Stomach (tissue), 9 donors: ENCODE data around the gene SLC41A2. TPM values are rescaled to one million over a fixed set of nuclear protein-coding genes. Genes with fewer than 3 reads are reported as not detected.
A peak's percentile ranks its signal among the peaks of the same experiment; 100 is the strongest.

Source experiments
- DNase-seq, 2 donors: peaks; one replicate each; pipeline versions ENCODE4 v3.0.0 to v3.0.0-alpha.2; 2013 to 2019
- H3K27ac ChIP-seq, 5 donors: fragments of 200-600 bp in 4 of 5; sonication (generic) in 4 of 5; one replicate each; pipeline ENCODE4 v1.5.1; 2013 to 2019; ENCODE audit warnings: mild to moderate bottlenecking in 1 of 5, moderate library complexity in 1 of 5
- H3K27me3 ChIP-seq, 3 donors: fragments of 200-600 bp; sonication (generic); one replicate each; pipeline ENCODE4 v1.5.1; 2017 to 2019; ENCODE audit warnings: mixed run types in 1 of 3
- H3K36me3 ChIP-seq, 4 donors: fragments of 200-600 bp; sonication (generic); 1 replicate in 3 of 4; 2 replicates in 1 of 4; pipeline ENCODE4 v1.5.1; 2016 to 2019
- H3K4me1 ChIP-seq, 4 donors: fragments of 200-600 bp; sonication (generic); one replicate each; pipeline ENCODE4 v1.5.1; 2016 to 2019
- H3K4me3 ChIP-seq, 4 donors: fragments of 200-600 bp; sonication (generic) in 3 of 4; one replicate each; pipeline ENCODE4 v1.5.1; 2016 to 2019; ENCODE audit warnings: mild to moderate bottlenecking in 1 of 4
- H3K9me3 ChIP-seq, 4 donors: fragments of 200-600 bp; sonication (generic); one replicate each; pipeline ENCODE4 v1.5.1; 2016 to 2019
- CTCF ChIP-seq, 7 experiments: fragments of 450-650 bp in 4 of 7; fragments of 200-600 bp in 3 of 7; sonication (generic) in 3 of 7; IDR thresholded peaks; one replicate each; pipeline ENCODE4 v1.5.1; 2016 to 2019; ENCODE audit warnings: antibody characterized with exemption in 7 of 7, control low read depth in 2 of 7, mild to moderate bottlenecking in 1 of 7
- EP300 ChIP-seq: sonication (generic); formaldehyde crosslinking; IDR thresholded peaks from one replicate; pipeline ENCODE4 v1.6.1; 2017; ENCODE audit warnings: antibody characterized with exemption
- POLR2A ChIP-seq, 4 donors: fragments of 450-650 bp; IDR thresholded peaks; one replicate each; pipeline ENCODE4 v1.6.1; 2016; ENCODE audit warnings: antibody characterized with exemption in 4 of 4, control low read depth in 2 of 4, mild to moderate bottlenecking in 1 of 4, moderate library complexity in 1 of 4
- POLR2AphosphoS5 ChIP-seq, 3 donors: sonication (generic); formaldehyde crosslinking; IDR thresholded peaks; one replicate each; pipeline ENCODE4 v1.6.1; 2016; ENCODE audit warnings: antibody characterized with exemption in 3 of 3
- WGBS, 5 donors: extraction: QIAGEN DNeasy Blood & Tissue Kit in 3 of 5; methylation state at CpG; one replicate each; pipeline versions ENCODE4 v1.1.5 to v1.1.7; 2013 to 2018; 5-methylcytosine and 5-hydroxymethylcytosine counted together
- intact Hi-C: fragments of 100-400 bp; cut with DNase I; formaldehyde crosslinking; loops from one replicate; pipeline ENCODE4 v1.15.1; 2023; ENCODE audit warnings: low total_unique reads
- polyA plus RNA-seq, 3 donors: library from polyadenylated mRNA; stranded (reverse); fragments of 200-250 nt; gene quantifications; one replicate each; pipeline ENCODE4 v1.2.3, GENCODE V29; 2013
- total RNA-seq, 5 donors: library from RNA; depleted of rRNA; stranded (reverse); fragments of >200 nt; gene quantifications; one replicate each; pipeline versions ENCODE4 v1.1.0 to v1.2.3, GENCODE V29; 2014 to 2016
- donor health status: healthy with polysubstance abuse.
- donor health status: Bipolar disorder and iron deficiency.
- donor health status: healthy.

The SLC41A2 gene
- total and polyA plus RNA-seq, 8 donors = 5.4 to 208 (median 68.9) TPM

- Histone ChIP-seq H3K27me3 (no peaks in the 10 kb centered on the region), H3K9me3 (no peaks in the 10 kb centered on the region), H3K27ac (peak overlapping the region in 3 of 5 donors; percentile 6 to 47 (median 22)), H3K36me3 (peaks cover 19 to 98% (median 87%) of the 10 kb centered on the region in 4 donors), H3K4me3 (no peak overlapping the region), H3K4me1 (peaks cover 0 to 20% (median 17%) of the 10 kb centered on the region in 4 donors)
- DNase-seq = peak; percentile 69 to 78
- no peak for TF ChIP-seq EP300
- TF ChIP-seq POLR2A (IDR thresholded peaks at IDR 0.05) = no peak
- peak in 2 of 3 donors; percentile 13 to 32 for TF ChIP-seq POLR2AphosphoS5 (IDR thresholded peaks at IDR 0.05)
- no peak for TF ChIP-seq CTCF (IDR thresholded peaks at IDR 0.05)
- 37 to 66% (median 45%) methylated on average over 7 to 15 of the region's 15 CpGs for WGBS, 5 donors
- intact Hi-C loops = no loop called here
Observed at GRCh38 chr12:104998423-104999346, 40.6 kb upstream of the SLC41A2 start.

- peaks cover 19 to 98% (median 90%) of the 10 kb centered on the region in 4 donors for H3K36me3 ChIP-seq
Observed at GRCh38 chr12:104997541-104997940, 39.5 kb upstream of the SLC41A2 start.

GRCh38 chr12:104994336-104994735, 36.2 kb upstream of the SLC41A2 start:
- no peak for DNase-seq
- 83 to 88% (median 84%) methylated on average over 3 of the region's 3 CpGs for WGBS, 5 donors
- intact Hi-C loops = no loop called here
- H3K36me3 ChIP-seq = peaks cover 29 to 95% (median 82%) of the 10 kb centered on the region in 4 donors
- no peaks in the 10 kb centered on the region for H3K27me3 ChIP-seq
- H3K4me1 ChIP-seq = peaks cover 10 to 37% (median 21%) of the 10 kb centered on the region in 4 donors
- no peak for TF ChIP-seq POLR2AphosphoS5 (IDR thresholded peaks at IDR 0.05)
- no peak for TF ChIP-seq CTCF (IDR thresholded peaks at IDR 0.05)
- TF ChIP-seq POLR2A (IDR thresholded peaks at IDR 0.05) = no peak
- no peak for TF ChIP-seq EP300
- H3K4me3 ChIP-seq = no peak overlapping the region
- H3K27ac ChIP-seq = no peak overlapping the region
- H3K9me3 ChIP-seq = no peaks in the 10 kb centered on the region

More at GRCh38 chr12:104997541-104997940, 39.5 kb upstream of the SLC41A2 start:
- H3K27me3 ChIP-seq = no peaks in the 10 kb centered on the region
- no peak for DNase-seq
- no peaks in the 10 kb centered on the region for H3K9me3 ChIP-seq
- H3K4me3 ChIP-seq = no peak overlapping the region
- peaks cover 0 to 20% (median 17%) of the 10 kb centered on the region in 4 donors for H3K4me1 ChIP-seq
- WGBS, 5 donors = 88 to 93% (median 91%) methylated on average over 3 of the region's 3 CpGs
- H3K27ac ChIP-seq = no peak overlapping the region
- intact Hi-C loops = no loop called here
- TF ChIP-seq POLR2AphosphoS5 (IDR thresholded peaks at IDR 0.05) (no peak), POLR2A (IDR thresholded peaks at IDR 0.05) (no peak), EP300 (no peak), CTCF (IDR thresholded peaks at IDR 0.05) (no peak)

GRCh38 chr12:104991565-104992128, 33.6 kb upstream of the SLC41A2 start:
- intact Hi-C loops = no loop called here
- H3K9me3 ChIP-seq = no peaks in the 10 kb centered on the region
- H3K27ac ChIP-seq = peak overlapping the region in 1 of 5 donors; percentile 47
- H3K36me3 ChIP-seq = peaks cover 29 to 76% (median 67%) of the 10 kb centered on the region in 4 donors
- DNase-seq = no peak
- no peak overlapping the region for H3K4me3 ChIP-seq
- WGBS, 5 donors = 45 to 72% (median 59%) methylated on average over 3 of the region's 3 CpGs
- no peaks in the 10 kb centered on the region for H3K27me3 ChIP-seq
- TF ChIP-seq POLR2AphosphoS5 (IDR thresholded peaks at IDR 0.05) = no peak
- no peak for TF ChIP-seq EP300
- no peak for TF ChIP-seq CTCF (IDR thresholded peaks at IDR 0.05)
- no peak for TF ChIP-seq POLR2A (IDR thresholded peaks at IDR 0.05)
- peaks cover 10 to 36% (median 24%) of the 10 kb centered on the region in 4 donors for H3K4me1 ChIP-seq
